Hepatocyte (in vitro differentiated cells): Measurements from ENCODE around the gene NDUFS7. TPM values are rescaled to one million over a fixed set of nuclear protein-coding genes. Genes with fewer than 3 reads are reported as not detected.

Experiments
- DNase-seq: peaks from one replicate; pipeline ENCODE4 v3.0.0-alpha.2; 2016; ENCODE audit warnings: low spot score
- H2AFZ ChIP-seq: fragments of 200-600 bp; sonication (generic); 2 replicates; pipeline ENCODE4 v1.6.0; 2016; ENCODE audit warnings: antibody characterized with exemption, mild to moderate bottlenecking
- H3K27ac ChIP-seq: fragments of 200-600 bp; sonication (generic); 2 replicates; pipeline ENCODE4 v1.5.1; 2016; ENCODE audit warnings: mild to moderate bottlenecking
- H3K27me3 ChIP-seq: fragments of 200-600 bp; sonication (generic); 2 replicates; pipeline ENCODE4 v1.6.1; 2016
- H3K36me3 ChIP-seq: fragments of 200-600 bp; sonication (generic); replicated peaks from 2 replicates; pipeline ENCODE4 v1.5.1; 2016; ENCODE audit warnings: low read depth; ENCODE audit not compliant: insufficient read depth
- H3K4me1 ChIP-seq: fragments of 200-600 bp; sonication (generic); 2 replicates; pipeline ENCODE4 v1.5.1; 2016; ENCODE audit warnings: mild to moderate bottlenecking, moderate library complexity; ENCODE audit not compliant: insufficient read depth
- H3K4me2 ChIP-seq: fragments of 200-600 bp; sonication (generic); 2 replicates; pipeline ENCODE4 v1.6.0; 2016
- H3K4me3 ChIP-seq: fragments of 200-600 bp; sonication (generic); 2 replicates; pipeline ENCODE4 v1.5.1; 2016; ENCODE audit warnings: mild to moderate bottlenecking
- H3K79me2 ChIP-seq: fragments of 200-600 bp; sonication (generic); 2 replicates; pipeline ENCODE4 v1.6.0; 2017; ENCODE audit warnings: mild to moderate bottlenecking
- H3K9me2 ChIP-seq: fragments of 200-600 bp; sonication (generic); replicated peaks from 2 replicates; pipeline ENCODE4 v1.6.0; 2017; ENCODE audit warnings: mild to moderate bottlenecking; ENCODE audit not compliant: insufficient read depth
- H3K9me3 ChIP-seq: fragments of 200-600 bp; sonication (generic); 2 replicates; pipeline ENCODE4 v1.5.1; 2016; ENCODE audit warnings: low read depth, mild to moderate bottlenecking
- H4K20me1 ChIP-seq: fragments of 200-600 bp; sonication (generic); 2 replicates; pipeline ENCODE4 v1.6.0; 2016; ENCODE audit warnings: mild to moderate bottlenecking; ENCODE audit not compliant: insufficient read depth, poor library complexity, severe bottlenecking
- CTCF ChIP-seq: fragments of 200-600 bp; sonication (generic); IDR thresholded peaks from 2 replicates; pipeline ENCODE4 v1.5.1; 2016; ENCODE audit warnings: antibody characterized with exemption, mild to moderate bottlenecking; ENCODE audit not compliant: poor library complexity
- EZH2 ChIP-seq: fragments of 200-600 bp; sonication (generic); IDR thresholded peaks from 2 replicates; pipeline ENCODE4 v1.6.1; 2016; ENCODE audit warnings: antibody characterized with exemption, mild to moderate bottlenecking, borderline replicate concordance
- EZH2phosphoT487 ChIP-seq: fragments of 200-600 bp; sonication (generic); IDR thresholded peaks from one replicate; pipeline ENCODE4 v1.6.1; 2018; ENCODE audit warnings: antibody characterized with exemption, mild to moderate bottlenecking, low read depth, moderate library complexity; ENCODE audit not compliant: unreplicated experiment, severe bottlenecking
- WGBS: methylation state at CpG from one replicate; pipeline ENCODE4 v1.1.6; 2016; ENCODE audit warnings: low lambda C conversion rate; ENCODE audit errors: missing lambda C conversion rate; 5-methylcytosine and 5-hydroxymethylcytosine counted together
- polyA plus RNA-seq: library from polyadenylated mRNA; unstranded; fragments of >200 nt; fragmentation: Nextera tagmentation; extraction: Ambion mirVana; gene quantifications from 2 replicates; pipeline ENCODE4 v1.2.1, GENCODE V29; 2016
- total RNA-seq: library from RNA; depleted of rRNA; stranded (reverse); fragments of >200 nt; gene quantifications from 2 replicates; pipeline ENCODE4 v1.2.3, GENCODE V29; 2014

The NDUFS7 gene
- total and polyA plus RNA-seq, 2 experiments from 2014 or later = 81.6 to 276 TPM

DNA sequence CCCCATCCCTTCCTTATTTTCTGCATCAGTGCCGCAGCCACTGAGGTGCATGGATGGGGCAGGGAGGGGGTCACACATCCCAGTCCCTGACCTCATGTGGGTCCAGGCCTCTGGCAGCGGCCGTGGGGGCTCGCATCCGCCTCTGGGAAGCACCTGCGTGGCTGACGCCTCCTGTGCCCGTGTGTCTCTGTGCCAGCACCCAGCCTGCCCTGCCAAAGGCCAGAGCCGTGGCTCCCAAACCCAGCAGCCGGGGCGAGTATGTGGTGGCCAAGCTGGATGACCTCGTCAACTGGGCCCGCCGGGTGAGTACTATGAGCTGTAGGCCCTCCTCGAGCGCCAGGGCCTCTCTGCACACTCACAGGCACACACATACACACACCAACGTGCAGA is 4.9 kb downstream of the NDUFS7 start:
- no peaks in the 10 kb centered on the region for H3K9me3 ChIP-seq
- H3K79me2 ChIP-seq = peaks cover 25% of the 10 kb centered on the region
- DNase-seq = no peak
- no peaks in the 10 kb centered on the region for H4K20me1 ChIP-seq
- H3K27ac ChIP-seq = no peak overlapping the region
- no peak overlapping the region for H2AFZ ChIP-seq
- H3K27me3 ChIP-seq = no peaks in the 10 kb centered on the region
- over 99% methylated on average over 17 of the region's 17 CpGs for WGBS
- TF ChIP-seq EZH2phosphoT487 = no peak
- no peak for TF ChIP-seq EZH2
- no peak for TF ChIP-seq CTCF
- H3K9me2 ChIP-seq = no peaks in the 10 kb centered on the region
- H3K4me2 ChIP-seq = no peak overlapping the region
- H3K36me3 ChIP-seq = no peaks in the 10 kb centered on the region
- peaks cover 5% of the 10 kb centered on the region for H3K4me1 ChIP-seq
- no peak overlapping the region for H3K4me3 ChIP-seq

DNA sequence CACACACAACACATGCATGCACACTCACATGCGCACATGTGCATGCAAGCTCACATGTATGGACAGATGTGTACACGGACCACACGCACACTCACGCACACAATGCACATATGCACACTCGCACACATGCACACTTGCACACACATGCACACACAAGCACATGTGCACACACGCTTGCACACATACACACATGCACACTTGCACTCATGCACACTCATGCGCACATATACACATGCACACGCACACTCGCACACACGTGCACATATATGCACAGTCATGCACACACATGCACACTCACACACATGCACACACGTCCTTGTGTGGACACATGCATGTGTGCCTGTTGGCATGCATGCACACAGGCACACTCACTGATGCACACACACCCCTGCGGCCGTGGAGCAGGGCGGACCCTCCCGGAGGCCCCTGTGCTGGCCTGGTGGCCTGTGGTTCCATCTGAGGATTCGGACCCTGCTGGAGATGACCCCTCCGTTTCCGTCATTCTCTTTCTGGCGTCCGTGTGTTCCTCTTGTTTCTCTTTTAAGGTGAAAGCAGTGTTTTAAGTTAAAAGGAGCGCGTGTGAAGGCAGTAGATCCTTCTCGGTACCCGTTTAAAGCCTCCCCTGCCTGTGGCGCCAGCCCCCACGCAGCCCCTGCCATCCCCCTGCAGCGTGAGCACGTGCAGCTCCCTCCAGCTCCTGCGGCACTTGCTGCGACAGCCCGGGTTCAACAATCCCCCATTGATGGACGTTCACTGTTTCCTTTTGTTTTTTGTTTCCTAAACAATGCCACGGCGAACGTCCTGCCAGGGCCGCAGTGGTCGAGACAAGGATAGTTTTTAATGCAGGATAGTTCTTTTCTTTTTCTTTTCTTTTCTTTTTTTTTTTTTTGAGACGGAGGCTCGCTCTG is 5.6 kb downstream of the NDUFS7 start:
- 95% methylated on average over 38 of the region's 39 CpGs for WGBS
- DNase-seq = no peak
- no peaks in the 10 kb centered on the region for H3K9me3 ChIP-seq
- no peaks in the 10 kb centered on the region for H3K27me3 ChIP-seq
- H3K4me3 ChIP-seq = no peak overlapping the region
- H3K9me2 ChIP-seq = no peaks in the 10 kb centered on the region
- H3K36me3 ChIP-seq = no peaks in the 10 kb centered on the region
- no peak overlapping the region for H3K4me2 ChIP-seq
- H3K27ac ChIP-seq = no peak overlapping the region
- peaks cover 21% of the 10 kb centered on the region for H3K79me2 ChIP-seq
- TF ChIP-seq EZH2phosphoT487 = no peak
- TF ChIP-seq CTCF = no peak
- no peak for TF ChIP-seq EZH2
- no peak overlapping the region for H2AFZ ChIP-seq
- H3K4me1 ChIP-seq = peaks cover 5% of the 10 kb centered on the region
- no peaks in the 10 kb centered on the region for H4K20me1 ChIP-seq

- H3K36me3 ChIP-seq = no peaks in the 10 kb centered on the region
Measured at GRCh38 chr19:1390890-1391423, 7.2 kb downstream of the NDUFS7 start.

More at GRCh38 chr19:1390890-1391423, 7.2 kb downstream of the NDUFS7 start:
- Histone ChIP-seq H3K4me2 (no peak overlapping the region), H3K9me3 (no peaks in the 10 kb centered on the region), H2AFZ (no peak overlapping the region), H3K27ac (no peak overlapping the region), H3K4me3 (no peak overlapping the region), H3K79me2 (peaks cover 5% of the 10 kb centered on the region), H3K27me3 (no peaks in the 10 kb centered on the region), H4K20me1 (no peaks in the 10 kb centered on the region), H3K4me1 (peaks cover under 1% of the 10 kb centered on the region), H3K9me2 (no peaks in the 10 kb centered on the region)
- TF ChIP-seq EZH2phosphoT487 (no peak), CTCF (no peak), EZH2 (no peak)
- WGBS = 98% methylated on average over 37 of the region's 42 CpGs
- DNase-seq = no peak
